ENCODE measurements around the gene FXYD6.

The FXYD6 gene

GRCh38 chr11:117915672-117916235 lies 39.3 kb upstream of the FXYD6 start:
- TF ChIP-seq, protein P1, sequence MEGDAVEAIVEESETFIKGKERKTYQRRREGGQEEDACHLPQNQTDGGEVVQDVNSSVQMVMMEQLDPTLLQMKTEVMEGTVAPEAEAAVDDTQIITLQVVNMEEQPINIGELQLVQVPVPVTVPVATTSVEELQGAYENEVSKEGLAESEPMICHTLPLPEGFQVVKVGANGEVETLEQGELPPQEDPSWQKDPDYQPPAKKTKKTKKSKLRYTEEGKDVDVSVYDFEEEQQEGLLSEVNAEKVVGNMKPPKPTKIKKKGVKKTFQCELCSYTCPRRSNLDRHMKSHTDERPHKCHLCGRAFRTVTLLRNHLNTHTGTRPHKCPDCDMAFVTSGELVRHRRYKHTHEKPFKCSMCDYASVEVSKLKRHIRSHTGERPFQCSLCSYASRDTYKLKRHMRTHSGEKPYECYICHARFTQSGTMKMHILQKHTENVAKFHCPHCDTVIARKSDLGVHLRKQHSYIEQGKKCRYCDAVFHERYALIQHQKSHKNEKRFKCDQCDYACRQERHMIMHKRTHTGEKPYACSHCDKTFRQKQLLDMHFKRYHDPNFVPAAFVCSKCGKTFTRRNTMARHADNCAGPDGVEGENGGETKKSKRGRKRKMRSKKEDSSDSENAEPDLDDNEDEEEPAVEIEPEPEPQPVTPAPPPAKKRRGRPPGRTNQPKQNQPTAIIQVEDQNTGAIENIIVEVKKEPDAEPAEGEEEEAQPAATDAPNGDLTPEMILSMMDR (IDR thresholded peaks at IDR 0.05; ENCODE audit: low read length, missing control alignments) = no peak
- no peak for DNase-seq (ENCODE audit: low read depth)
- no peak overlapping the region for H3K4me3 ChIP-seq (replicated peaks; ENCODE audit: low read depth, low read length)

- DNase-seq (ENCODE audit: low read depth) = no peak
- no peak overlapping the region for H3K4me3 ChIP-seq (replicated peaks; ENCODE audit: low read depth, low read length)
- TF ChIP-seq, protein P1 (IDR thresholded peaks at IDR 0.05; ENCODE audit: low read length, missing control alignments) = no peak
Measured at GRCh38 chr11:117914991-117915618, 38.6 kb upstream of the FXYD6 start.

GRCh38 chr11:117914398-117914761 lies 37.9 kb upstream of the FXYD6 start:
- no peak overlapping the region for H3K4me3 ChIP-seq (replicated peaks; ENCODE audit: low read depth, low read length)
- DNase-seq (ENCODE audit: low read depth) = no peak
- TF ChIP-seq, protein P1 (IDR thresholded peaks at IDR 0.05; ENCODE audit: low read length, missing control alignments) = no peak

DNA sequence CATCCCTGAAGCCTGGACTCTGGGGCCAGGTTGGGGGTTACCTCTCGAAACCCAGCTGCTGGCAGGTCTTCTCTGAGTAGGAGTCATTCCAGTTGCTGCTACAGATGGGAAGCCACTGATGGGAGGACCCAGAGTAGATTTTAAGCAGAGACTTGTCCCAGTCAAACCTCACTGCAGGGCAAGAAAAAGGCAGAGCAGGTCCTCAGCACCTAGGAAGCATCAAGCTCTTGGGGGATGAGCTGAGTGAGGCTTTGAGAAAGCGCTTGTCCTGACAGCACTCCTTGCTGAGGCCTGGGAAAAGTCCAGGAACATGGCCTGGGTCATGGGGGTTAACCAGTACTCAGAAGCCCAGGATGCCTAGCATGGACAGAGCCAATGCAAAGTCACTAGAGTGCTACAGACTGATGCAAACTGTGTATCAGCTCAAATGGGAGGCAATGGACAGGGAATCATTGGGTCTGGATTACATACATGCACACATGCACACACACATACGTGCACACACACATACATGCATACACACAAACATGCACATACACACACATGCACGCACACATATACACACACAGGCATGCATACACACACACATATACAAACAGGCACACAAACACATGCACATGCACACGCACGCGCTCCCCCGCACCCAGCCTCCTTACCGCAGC lies 37.4 kb upstream of the FXYD6 start:
- DNase-seq (ENCODE audit: low read depth) = no peak
- TF ChIP-seq, protein P1 (IDR thresholded peaks at IDR 0.05; ENCODE audit: low read length, missing control alignments) = no peak

GRCh38 chr11:117912497-117912896 lies 36.0 kb upstream of the FXYD6 start:
- TF ChIP-seq, protein P1 (IDR thresholded peaks at IDR 0.05; ENCODE audit: low read length, missing control alignments) = no peak
- DNase-seq (ENCODE audit: low read depth) = no peak
- no peak overlapping the region for H3K4me3 ChIP-seq (replicated peaks; ENCODE audit: low read depth, low read length)

More for the DNA sequence above, 37.4 kb upstream of the FXYD6 start:
- H3K4me3 ChIP-seq (replicated peaks; ENCODE audit: low read depth, low read length) = no peak overlapping the region

DNA sequence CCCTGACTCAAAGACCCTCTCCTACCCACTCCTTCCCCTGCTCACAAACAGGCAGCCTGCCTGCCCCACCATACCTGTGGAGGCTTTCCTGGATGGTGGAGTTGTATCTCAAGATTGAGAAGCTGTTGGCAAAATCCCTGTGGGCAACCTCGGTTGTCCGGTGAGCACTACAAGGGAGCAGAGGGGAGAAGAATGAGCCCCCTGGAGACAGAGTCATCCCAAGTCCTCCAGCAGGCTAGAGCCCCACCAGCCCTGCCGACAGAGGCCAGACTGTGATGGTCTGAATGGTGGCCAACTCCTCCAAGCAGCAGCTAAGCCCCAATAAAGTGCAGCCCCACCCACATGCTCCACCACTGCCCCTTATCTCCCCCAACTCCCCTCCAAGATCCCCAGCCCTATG lies 35.2 kb upstream of the FXYD6 start:
- H3K4me3 ChIP-seq (replicated peaks; ENCODE audit: low read depth, low read length) = no peak overlapping the region
- TF ChIP-seq, protein P1 (IDR thresholded peaks at IDR 0.05; ENCODE audit: low read length, missing control alignments) = no peak
- DNase-seq (ENCODE audit: low read depth) = no peak
